Measurements from ENCODE around the gene MYO3B.
"Not testable (repeated sequence)": the region's sequence is repeated elsewhere in the genome, so short reads cannot be mapped to it uniquely, and the experiment has no call there.

MYO3B gene

GRCh38 chr2:170423919-170424318, 246.0 kb downstream of the MYO3B start:
- DNase-seq (ENCODE audit: low spot score), result no peak
- no peak overlapping the region for H3K4me3 ChIP-seq
- H3K27ac ChIP-seq, result no peak overlapping the region
- TF ChIP-seq CTCF (IDR thresholded peaks at IDR 0.05), result no peak

GRCh38 chr2:170425281-170425751, 247.4 kb downstream of the MYO3B start:
- no peak for TF ChIP-seq CTCF (IDR thresholded peaks at IDR 0.05)
- DNase-seq (ENCODE audit: low spot score), result no peak
- Histone ChIP-seq H3K27ac (no peak overlapping the region), H3K4me3 (no peak overlapping the region)

GRCh38 chr2:170428868-170429267, 250.9 kb downstream of the MYO3B start:
- no peak overlapping the region for H3K4me3 ChIP-seq
- no peak for DNase-seq (ENCODE audit: low spot score)
- no peak for TF ChIP-seq CTCF (IDR thresholded peaks at IDR 0.05)
- no peak overlapping the region for H3K27ac ChIP-seq

- no peak for DNase-seq (ENCODE audit: low spot score)
- Histone ChIP-seq H3K27ac (no peak overlapping the region), H3K4me3 (no peak overlapping the region)
- TF ChIP-seq CTCF (IDR thresholded peaks at IDR 0.05), result no peak
These were observed 254.9 kb downstream of the MYO3B start for GRCh38 chr2:170432823-170433222.

- Histone ChIP-seq H3K4me3 (no peak overlapping the region), H3K27ac (no peak overlapping the region)
- no peak for DNase-seq (ENCODE audit: low spot score)
- no peak for TF ChIP-seq CTCF (IDR thresholded peaks at IDR 0.05)
These were observed 255.5 kb downstream of the MYO3B start for GRCh38 chr2:170433448-170433847.

- not testable (repeated sequence) for H3K4me3 ChIP-seq; H3K27ac ChIP-seq; DNase-seq (ENCODE audit: low spot score)
These were observed 256.4 kb downstream of the MYO3B start for GRCh38 chr2:170434396-170434795.

- no peak for DNase-seq (ENCODE audit: low spot score)
- Histone ChIP-seq H3K27ac (no peak overlapping the region), H3K4me3 (no peak overlapping the region)
- TF ChIP-seq CTCF (IDR thresholded peaks at IDR 0.05), result no peak
These were observed 257.1 kb downstream of the MYO3B start for GRCh38 chr2:170434900-170435621.

All from coronary artery (tissue), 2 donors.